ENCODE data around the gene CLEC18C.
"Not testable (repeated sequence)": the region's sequence is repeated elsewhere in the genome, so short reads cannot be mapped to it uniquely, and the experiment has no call there.

The CLEC18C gene

GRCh38 chr16:70159355-70160348 lies 13.9 kb upstream of the CLEC18C start:
- DNase-seq, result no peak

- no peak for DNase-seq
Measured at GRCh38 chr16:70160388-70160787, 13.2 kb upstream of the CLEC18C start.

GRCh38 chr16:70160821-70161220 lies 12.8 kb upstream of the CLEC18C start:
- no peak for DNase-seq

- DNase-seq, result no peak
Measured at GRCh38 chr16:70161350-70161749, 12.2 kb upstream of the CLEC18C start.

- DNase-seq, result no peak
Measured at GRCh38 chr16:70162041-70162451, 11.5 kb upstream of the CLEC18C start.

GRCh38 chr16:70163596-70163995 lies 10.0 kb upstream of the CLEC18C start:
- no peak for DNase-seq

GRCh38 chr16:70166688-70167087 lies 6.9 kb upstream of the CLEC18C start:
- DNase-seq, result not testable (repeated sequence)

GRCh38 chr16:70173916-70174315 lies 329 bp downstream of the CLEC18C start:
- DNase-seq, result not testable (repeated sequence)

GRCh38 chr16:70174387-70174932 lies 873 bp downstream of the CLEC18C start:
- DNase-seq, result not testable (repeated sequence)

- not testable (repeated sequence) for DNase-seq
Measured at GRCh38 chr16:70187858-70188607, 14.4 kb downstream of the CLEC18C start.

- DNase-seq, result not testable (repeated sequence)
Measured at GRCh38 chr16:70188608-70188915, 15.0 kb downstream of the CLEC18C start.

GRCh38 chr16:70190574-70190973 lies 17.0 kb downstream of the CLEC18C start:
- not testable (repeated sequence) for DNase-seq

GRCh38 chr16:70196683-70197300 lies 23.2 kb downstream of the CLEC18C start:
- DNase-seq, result not testable (repeated sequence)

- not testable (repeated sequence) for DNase-seq
Measured at GRCh38 chr16:70197611-70198010, 24.0 kb downstream of the CLEC18C start.

- DNase-seq, result not testable (repeated sequence)
Measured at GRCh38 chr16:70198230-70198629, 24.6 kb downstream of the CLEC18C start.

GRCh38 chr16:70198666-70199065 lies 25.1 kb downstream of the CLEC18C start:
- not testable (repeated sequence) for DNase-seq

GRCh38 chr16:70199170-70199569 lies 25.6 kb downstream of the CLEC18C start:
- not testable (repeated sequence) for DNase-seq

- not testable (repeated sequence) for DNase-seq
Measured at GRCh38 chr16:70200063-70200462, 26.5 kb downstream of the CLEC18C start.

GRCh38 chr16:70203508-70203907 lies 29.9 kb downstream of the CLEC18C start:
- not testable (repeated sequence) for DNase-seq

GRCh38 chr16:70204010-70204409 lies 30.4 kb downstream of the CLEC18C start:
- DNase-seq, result not testable (repeated sequence)

GRCh38 chr16:70204668-70205405 lies 31.2 kb downstream of the CLEC18C start:
- DNase-seq, result not testable (repeated sequence)

GRCh38 chr16:70206382-70206781 lies 32.8 kb downstream of the CLEC18C start:
- not testable (repeated sequence) for DNase-seq
